ENCODE measurements around the gene OSBPL3. TPM values are rescaled to one million over a fixed set of nuclear protein-coding genes. Genes with fewer than 3 reads are reported as not detected.

OSBPL3 gene
- total RNA-seq, 1 experiment from 2014 or later: 8.6 TPM

GRCh38 chr7:24820730-24821044, 159.3 kb downstream of the OSBPL3 start:
- H2BK120ac ChIP-seq (ENCODE audit: low read depth, low read length, poor library complexity, severe bottlenecking): no peak overlapping the region
- Mint-ChIP-seq H3K36me3 (ENCODE audit: insufficient read depth in 1 of 3, low read depth in 3 of 3) (no peaks in the 10 kb centered on the region; a peak in 2 of 7 replicates), H3K4me1 (peaks cover 2 to 3% of the 10 kb centered on the region in 2 experiments), H3K4me3 (no peak overlapping the region), H3K9me3 (no peaks in the 10 kb centered on the region), H3K27ac (no peak overlapping the region), H3K27me3 (ENCODE audit: low read depth) (no peaks in the 10 kb centered on the region)
- no peak overlapping the region for H3K9ac ChIP-seq (ENCODE audit: extremely low read depth, insufficient read length, low read length)
- H3K4me2 ChIP-seq (ENCODE audit: insufficient read depth, insufficient read length, low read length): no peak overlapping the region
- H3K27ac ChIP-seq (ENCODE audit: insufficient read length, low read depth, low read length): no peak overlapping the region
- H3K18ac ChIP-seq (ENCODE audit: insufficient read length, low read depth, low read length): no peak overlapping the region
- TF ChIP-seq CTCF (conservative IDR thresholded peaks at IDR 0.05): no peak
- no peak for DNase-seq
- no peak overlapping the region for H2AK5ac ChIP-seq (ENCODE audit: insufficient read length, low read length)
- H3K27me3 ChIP-seq (ENCODE audit: insufficient read depth, low read length): no peaks in the 10 kb centered on the region
- no peaks in the 10 kb centered on the region for H3K4me1 ChIP-seq (ENCODE audit: insufficient read depth, low read length)
- no peak overlapping the region for H2BK12ac ChIP-seq (ENCODE audit: insufficient read length, low read depth, low read length)
- H2BK5ac ChIP-seq (ENCODE audit: insufficient read length, low read length): no peak overlapping the region
- no peaks in the 10 kb centered on the region for H3K9me3 ChIP-seq (ENCODE audit: control insufficient read depth, low read depth, low read length)
- no peak overlapping the region for H4K8ac ChIP-seq (replicated peaks; ENCODE audit: insufficient read length, low read depth, low read length)
- H3K23me2 ChIP-seq (ENCODE audit: insufficient read length, low read depth, low read length, poor library complexity, severe bottlenecking): no peaks in the 10 kb centered on the region
- H2AFZ ChIP-seq (ENCODE audit: low read length): no peak overlapping the region
- no peak overlapping the region for H4K91ac ChIP-seq (ENCODE audit: insufficient read length, low read depth, low read length)
- no peak overlapping the region for H3K4ac ChIP-seq (ENCODE audit: low read depth, low read length)
- H2BK20ac ChIP-seq (ENCODE audit: low read depth, low read length, poor library complexity, severe bottlenecking): no peak overlapping the region
- H3K14ac ChIP-seq (ENCODE audit: insufficient read depth, low read length): no peak overlapping the region
- H3K79me1 ChIP-seq (ENCODE audit: insufficient read depth, low read depth, low read length, poor library complexity, severe bottlenecking): no peaks in the 10 kb centered on the region
- no peak overlapping the region for H3T11ph ChIP-seq (ENCODE audit: low read length)
- no peaks in the 10 kb centered on the region for H3K79me2 ChIP-seq (ENCODE audit: insufficient read depth, low read length)
- no peak overlapping the region for H2BK15ac ChIP-seq (ENCODE audit: low read depth, low read length)
- H3K23ac ChIP-seq (ENCODE audit: insufficient read length, low read depth, low read length): no peak overlapping the region
- no peaks in the 10 kb centered on the region for H4K20me1 ChIP-seq (ENCODE audit: control insufficient read depth, insufficient read depth, insufficient read length)
- H4K5ac ChIP-seq (ENCODE audit: insufficient read length, low read depth, low read length): no peak overlapping the region
- H3K56ac ChIP-seq (ENCODE audit: insufficient read length, low read depth, low read length): no peak overlapping the region

Data from H9 (cell line).